Left cardiac atrium (tissue), 4 donors: ENCODE measurements around the gene UIMC1. TPM values are rescaled to one million over a fixed set of nuclear protein-coding genes. Genes with fewer than 3 reads are reported as not detected.

Experiments
- ATAC-seq, 2 donors: fragments of 200-7000 bp; cut with Tn5 transposase; one replicate each; pipeline ENCODE4 v1.9.1; 2020; ENCODE audit warnings: mild to moderate bottlenecking in 2 of 2, moderate library complexity in 2 of 2
- DNase-seq: peaks from one replicate; pipeline ENCODE4 v3.0.0-alpha.2; 2020
- intact Hi-C, 2 donors: fragments of 100-400 bp; cut with DNase I; formaldehyde crosslinking; loops; one replicate each; pipeline versions ENCODE4 v1.14.1 to v1.15.1; 2022 to 2023
- total RNA-seq, 2 donors: library from RNA; stranded (reverse); fragmentation: NEBNext Ultra II Directional; extraction: Animal tissue kit (Norgen Biotek cat#: 25700); gene quantifications; one replicate each; pipeline ENCODE4 v1.2.1, GENCODE V29; 2021
- donor health status: DM: no; HTN: yes; CAD: no.
- donor health status: DM: no; HTN: yes; CAD: no; lungs with severe emphysema.
- donor health status: DM: yes; HTN: yes; CAD: no.
- donor health status: Dilated cardiomyopathy.

UIMC1 gene
- total RNA-seq, 2 donors from 2014 or later: 25.4 to 32.1 TPM

DNA sequence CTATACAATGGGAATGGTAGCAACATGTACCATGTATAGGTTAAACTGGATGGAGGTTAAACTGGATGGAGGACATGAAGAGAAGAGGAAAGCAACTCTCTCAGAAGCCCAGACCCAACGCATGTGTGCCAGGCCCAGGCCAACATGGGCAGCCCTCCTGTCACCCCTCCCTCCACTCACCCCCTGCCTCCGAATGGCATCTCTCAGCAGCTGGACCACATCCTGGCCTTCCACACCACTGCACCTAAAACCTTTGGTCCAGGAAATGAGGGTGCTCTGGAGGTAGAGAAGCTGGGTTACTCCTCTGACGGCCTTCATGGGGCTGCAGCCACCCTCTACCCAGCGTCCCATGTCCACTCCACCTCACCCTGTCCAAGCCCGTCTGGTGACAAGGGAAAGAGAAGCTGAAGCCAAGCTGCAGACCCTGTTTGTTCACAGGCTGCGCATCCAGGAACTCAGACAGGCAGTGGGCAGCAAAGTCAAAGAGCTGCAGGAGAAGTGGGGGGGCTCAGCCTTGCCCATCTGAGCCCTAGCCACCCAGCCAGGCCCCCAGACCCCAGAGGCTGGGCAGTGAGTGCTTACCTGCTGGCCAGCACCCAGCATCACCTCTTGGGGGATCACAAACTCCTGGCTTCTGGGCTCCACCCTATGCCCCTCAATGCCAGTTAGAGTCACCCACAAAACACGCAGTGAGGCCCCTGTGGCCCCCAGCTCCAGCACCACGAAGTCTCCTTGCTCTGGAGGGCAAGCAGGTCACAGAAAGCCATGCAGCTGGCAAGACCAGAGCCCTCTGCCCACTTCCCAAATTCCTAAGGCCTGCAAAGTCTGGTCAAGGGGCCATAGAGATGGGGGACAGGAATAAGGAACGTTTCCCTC lies 115.9 kb downstream of the UIMC1 start:
- intact Hi-C loops: no loop called here
- DNase-seq (no peak), ATAC-seq (no peak)

DNA sequence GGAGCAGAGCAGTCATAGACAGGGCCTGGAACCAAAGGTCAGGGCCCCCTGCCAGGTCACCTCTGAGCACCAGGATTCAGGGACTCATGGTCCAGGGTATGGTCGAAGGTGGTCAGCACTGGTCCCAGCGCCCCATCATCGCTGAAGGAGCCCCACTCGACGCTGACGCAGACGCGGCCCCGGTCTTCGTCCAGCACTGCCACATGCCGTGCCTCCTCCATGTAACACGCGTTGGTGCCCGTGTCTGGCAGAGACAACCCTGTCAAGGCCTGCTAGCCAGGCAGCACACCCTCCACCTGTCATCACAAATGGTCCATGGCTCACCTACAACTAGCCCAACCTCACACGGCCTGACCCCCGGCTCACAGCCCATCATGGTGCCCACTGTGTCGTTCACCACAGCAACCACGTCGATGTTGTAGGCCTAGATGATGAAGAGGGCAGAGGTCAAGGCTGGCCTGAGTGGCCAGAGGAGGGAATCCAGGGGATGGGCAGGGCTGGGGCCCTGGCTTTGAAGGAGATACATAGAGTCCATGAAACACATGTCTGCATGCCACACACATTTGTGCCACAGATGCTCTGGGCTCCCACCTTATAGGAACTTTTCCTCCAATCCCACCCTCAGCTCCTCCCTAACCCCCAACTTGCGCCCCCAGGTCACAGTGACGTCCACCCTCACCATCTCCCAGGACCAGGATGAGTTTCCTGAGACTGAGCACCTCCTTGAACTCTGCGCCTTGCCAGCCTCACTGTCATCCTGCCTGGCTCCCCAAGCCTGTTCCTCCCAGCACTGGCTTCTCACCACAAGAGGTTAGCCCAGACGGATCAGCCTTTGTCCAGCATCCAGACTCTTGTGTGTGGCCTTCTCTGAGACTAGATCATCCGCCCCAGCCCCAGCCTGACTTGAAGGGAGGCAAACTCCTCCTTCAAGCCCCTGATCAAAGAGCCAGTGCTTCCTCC lies 117.0 kb downstream of the UIMC1 start:
- DNase-seq: no peak

DNA sequence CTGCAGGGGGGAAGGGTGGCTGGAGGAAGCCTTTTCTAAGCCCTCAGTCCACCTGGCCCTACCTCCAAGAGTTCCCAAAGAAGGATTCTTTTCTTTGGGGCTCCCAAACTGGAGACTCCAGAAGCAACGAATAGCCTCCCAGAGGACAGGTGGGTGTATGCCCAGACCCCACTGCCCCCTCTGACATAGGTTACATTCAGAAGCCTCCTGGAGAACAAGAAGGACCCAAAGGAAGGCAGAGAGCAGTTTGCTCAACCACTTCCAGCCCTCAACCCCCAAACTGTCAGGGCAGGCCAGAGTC lies 117.8 kb downstream of the UIMC1 start:
- intact Hi-C loops: no loop called here
- DNase-seq (no peak), ATAC-seq (no peak)

More for the DNA sequence above, 117.0 kb downstream of the UIMC1 start:
- no peak for ATAC-seq
- intact Hi-C loops: no loop called here

DNA sequence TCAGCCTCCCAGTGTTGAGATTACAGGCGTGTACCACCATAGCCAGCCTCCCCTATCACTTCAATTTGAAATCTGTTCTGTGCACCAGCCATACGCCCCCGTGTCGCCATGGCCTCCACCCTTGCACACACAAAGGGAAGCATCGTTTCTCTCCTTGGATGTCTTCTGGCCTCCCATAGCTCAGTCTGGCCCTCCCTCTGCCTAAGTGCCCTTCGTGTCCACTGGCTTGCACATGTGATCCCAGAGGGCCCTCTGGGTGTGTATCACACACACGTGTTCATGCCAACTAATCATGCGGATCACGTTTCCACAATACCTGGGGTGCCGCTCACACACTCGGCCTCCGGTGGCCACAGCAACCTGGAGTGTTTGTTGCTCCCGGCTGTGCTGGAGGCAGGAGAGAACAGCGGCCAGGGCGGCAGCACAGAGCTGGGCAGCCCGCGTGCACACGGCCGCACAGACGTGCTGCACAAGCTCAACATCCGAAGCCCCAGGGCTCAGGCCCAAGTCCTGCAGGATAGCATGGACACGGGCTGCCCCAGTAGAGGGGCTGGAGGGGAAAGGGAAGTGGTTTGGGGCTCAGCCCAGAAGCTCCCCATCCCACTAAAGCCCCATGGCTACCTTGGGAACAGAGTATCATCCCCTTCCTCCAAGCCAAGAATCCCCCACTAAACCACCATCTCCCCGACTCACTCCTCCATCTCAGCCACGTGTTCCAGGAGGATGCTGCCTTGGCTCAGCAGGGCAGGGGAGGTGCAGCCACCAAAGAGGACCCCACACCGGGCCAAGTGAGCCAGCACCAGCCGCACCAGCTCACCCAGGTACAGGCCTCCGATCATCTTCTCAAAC lies 118.3 kb downstream of the UIMC1 start:
- intact Hi-C loops: no loop called here
- ATAC-seq (no peak), DNase-seq (no peak)

DNA sequence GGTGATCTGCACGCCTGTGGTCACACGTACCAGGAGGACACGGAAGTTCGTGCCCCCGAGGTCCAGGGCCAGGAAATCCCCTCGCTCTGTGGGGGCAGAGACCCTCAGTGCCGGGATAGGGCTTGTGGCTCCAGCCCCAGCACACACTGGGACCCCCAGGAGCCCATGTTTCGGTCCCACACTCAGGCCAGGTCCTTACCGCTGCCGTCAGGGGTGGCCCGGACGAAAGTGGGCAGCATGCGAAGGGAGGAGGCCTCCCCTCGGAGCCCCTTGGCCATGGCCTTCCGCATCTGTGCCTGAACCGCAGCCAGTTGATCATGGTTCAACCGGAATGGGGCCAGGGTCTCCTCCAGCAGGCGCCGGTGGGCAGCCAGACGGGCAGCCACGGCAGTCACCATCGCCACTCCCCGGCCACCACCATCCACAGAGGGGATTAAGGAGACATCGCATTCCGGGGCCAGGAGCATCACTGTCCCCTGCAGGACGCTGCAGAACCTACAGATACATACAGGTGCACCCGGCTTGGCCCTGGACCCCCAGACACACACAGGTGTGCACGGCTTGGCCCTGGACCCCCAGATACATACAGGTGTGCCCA lies 119.2 kb downstream of the UIMC1 start:
- DNase-seq (no peak), ATAC-seq (no peak)
- intact Hi-C loops: no loop called here

DNA sequence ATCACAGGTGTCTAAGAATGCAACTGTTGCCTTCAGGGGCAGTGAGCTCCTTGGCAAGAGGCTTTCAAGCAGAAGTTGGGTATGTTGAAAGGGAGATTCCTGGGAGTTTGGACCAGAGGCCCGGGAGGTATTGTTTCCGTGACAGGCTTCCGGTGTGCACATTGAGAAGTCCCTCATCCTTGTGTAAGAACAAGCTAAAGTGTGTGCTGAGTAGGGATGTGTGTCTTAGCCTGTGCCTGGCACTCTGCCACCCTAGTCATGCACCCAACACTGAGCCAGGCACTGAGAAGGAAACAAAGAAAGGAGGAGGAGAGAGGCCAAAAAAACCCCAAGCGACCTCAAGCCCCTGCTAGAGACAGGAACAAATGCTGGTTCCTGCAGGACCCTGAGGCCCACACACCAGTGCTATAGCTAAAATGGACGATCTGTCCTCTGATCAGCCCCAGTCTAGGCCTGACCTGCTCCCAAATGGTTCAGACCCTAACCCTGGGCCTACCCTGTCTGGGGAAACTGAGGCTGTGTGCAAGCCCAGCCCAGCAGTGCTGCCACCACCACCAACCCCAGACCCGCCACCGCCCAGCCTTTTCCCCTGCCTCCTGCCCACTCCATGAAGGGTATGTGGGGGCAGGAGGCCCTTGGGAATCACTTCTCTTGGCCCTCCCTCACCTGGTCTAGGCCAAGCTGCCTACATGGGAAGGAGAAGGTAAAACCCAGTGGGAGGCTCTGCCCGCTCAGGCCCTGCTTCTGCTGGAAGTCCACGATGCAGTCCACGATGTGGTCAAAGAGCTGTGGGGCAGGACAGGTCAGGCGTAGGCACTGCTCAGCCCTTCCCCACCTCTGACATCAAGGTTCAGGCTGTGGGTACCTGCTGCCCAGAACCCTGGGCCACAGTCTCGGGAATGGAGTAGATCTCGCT lies 120.0 kb downstream of the UIMC1 start:
- ATAC-seq: no peak
- intact Hi-C loops: no loop called here
- DNase-seq: no peak

DNA sequence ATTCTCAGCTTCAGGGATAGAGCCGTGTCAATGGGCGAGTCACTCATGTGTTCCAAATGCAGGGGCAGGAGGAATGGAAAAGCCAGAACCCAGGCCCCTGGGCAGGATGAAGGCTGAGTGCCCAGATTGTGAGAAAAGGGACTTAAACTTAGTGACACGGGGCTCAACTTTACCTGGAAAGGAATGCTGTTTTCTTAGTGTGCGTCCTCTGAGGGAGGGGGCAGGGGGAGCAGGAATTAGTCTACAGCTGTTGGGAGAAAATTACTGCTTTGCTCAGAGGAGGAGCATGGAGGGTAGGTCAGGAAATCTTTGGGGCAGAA lies 122.0 kb downstream of the UIMC1 start:
- ATAC-seq (no peak), DNase-seq (no peak)
- intact Hi-C loops: no loop called here

DNA sequence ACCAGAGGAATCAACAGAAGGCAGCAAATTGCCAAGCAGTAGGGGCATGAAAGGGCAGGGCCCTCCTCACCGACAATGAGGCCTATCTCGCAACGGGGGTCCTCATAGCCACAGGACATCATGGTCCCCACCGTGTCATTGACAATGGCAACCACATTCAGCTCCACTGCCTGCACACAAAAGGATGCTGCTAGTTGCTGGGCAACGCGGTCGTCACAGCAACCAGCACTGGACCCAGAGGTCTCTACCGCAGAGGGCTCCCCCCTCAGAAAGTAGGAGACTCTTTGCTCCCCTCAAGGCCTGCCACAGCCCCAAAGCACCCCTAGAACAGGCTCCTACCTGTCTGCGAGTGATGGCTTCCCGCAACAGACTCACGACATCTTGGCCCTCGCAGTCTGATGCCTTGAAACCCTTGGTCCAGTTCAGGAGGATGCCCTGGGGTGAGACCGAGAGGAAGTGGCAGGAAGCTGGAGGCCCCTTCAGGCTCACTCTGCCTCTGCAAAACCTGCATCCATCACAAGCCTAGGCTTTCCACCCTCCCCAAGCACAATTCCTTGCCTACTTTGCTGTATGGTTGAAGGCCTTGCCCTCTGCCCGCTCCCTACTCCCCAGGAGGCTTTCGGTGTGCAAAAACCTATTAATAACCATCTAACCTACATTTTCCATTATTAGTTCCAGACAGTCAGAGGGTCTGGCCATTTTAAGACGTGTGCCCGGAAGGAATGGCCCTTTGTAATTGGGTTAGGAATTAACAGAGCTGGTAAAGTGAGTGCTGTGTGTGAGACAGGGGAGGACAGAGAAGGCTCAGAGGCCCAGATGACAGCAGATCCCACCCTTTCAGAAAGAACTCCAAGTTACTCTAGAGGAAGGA lies 122.6 kb downstream of the UIMC1 start:
- ATAC-seq: no peak
- intact Hi-C loops: no loop called here
- DNase-seq: no peak

DNA sequence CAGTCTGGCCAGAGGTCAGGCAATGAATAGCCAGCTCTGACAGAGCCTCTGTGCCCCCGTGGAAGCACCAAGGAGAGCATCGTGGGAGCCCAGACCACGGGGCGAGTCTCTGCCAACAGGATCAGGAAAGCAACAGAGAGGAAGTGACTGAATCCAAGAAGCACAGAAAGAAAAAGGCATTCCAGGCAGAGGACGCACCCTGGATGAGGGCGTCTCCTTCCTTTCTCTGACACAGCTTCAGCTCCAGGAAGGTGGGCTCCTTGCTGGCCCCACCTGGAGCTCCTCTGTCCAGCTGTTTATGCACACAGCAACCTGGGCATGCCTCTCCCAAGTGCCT lies 124.0 kb downstream of the UIMC1 start:
- intact Hi-C loops: no loop called here
- ATAC-seq (no peak), DNase-seq (no peak)

DNA sequence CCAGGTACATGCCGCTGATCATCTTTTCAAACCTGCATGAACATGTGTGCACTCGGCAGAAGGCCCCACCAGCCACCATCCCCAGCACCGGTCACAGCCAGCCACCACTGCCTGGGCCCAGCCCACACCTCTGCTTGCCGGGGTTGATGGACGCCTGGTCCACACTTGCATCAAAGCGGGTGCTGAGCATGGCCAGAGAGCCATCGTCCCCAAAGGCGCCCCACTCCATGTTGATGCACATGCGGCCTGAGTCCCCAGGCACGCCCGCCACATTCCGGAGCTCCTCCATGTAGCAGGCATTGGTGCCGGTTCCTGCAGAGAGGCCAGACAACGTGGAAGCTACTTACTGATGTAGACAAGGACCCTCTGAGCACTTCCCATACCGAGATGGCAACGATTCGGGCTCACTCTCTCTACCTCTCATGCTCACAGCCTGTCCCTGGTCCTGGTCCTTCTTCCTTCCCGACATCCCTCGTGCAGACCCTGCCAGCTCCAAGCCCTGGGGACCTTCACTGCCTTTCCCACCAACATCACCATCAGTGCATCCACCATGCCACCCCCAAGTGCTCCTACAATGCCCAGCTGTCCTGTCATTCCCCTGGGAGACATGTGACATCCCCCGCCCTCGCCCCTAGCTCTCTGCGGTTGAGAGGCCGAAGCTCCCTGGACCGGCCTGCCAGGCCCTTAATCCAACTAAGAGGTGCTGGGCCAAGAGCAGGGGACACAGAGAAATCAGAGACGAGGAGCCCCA lies 124.6 kb downstream of the UIMC1 start:
- DNase-seq (no peak), ATAC-seq (no peak)
- intact Hi-C loops: no loop called here

DNA sequence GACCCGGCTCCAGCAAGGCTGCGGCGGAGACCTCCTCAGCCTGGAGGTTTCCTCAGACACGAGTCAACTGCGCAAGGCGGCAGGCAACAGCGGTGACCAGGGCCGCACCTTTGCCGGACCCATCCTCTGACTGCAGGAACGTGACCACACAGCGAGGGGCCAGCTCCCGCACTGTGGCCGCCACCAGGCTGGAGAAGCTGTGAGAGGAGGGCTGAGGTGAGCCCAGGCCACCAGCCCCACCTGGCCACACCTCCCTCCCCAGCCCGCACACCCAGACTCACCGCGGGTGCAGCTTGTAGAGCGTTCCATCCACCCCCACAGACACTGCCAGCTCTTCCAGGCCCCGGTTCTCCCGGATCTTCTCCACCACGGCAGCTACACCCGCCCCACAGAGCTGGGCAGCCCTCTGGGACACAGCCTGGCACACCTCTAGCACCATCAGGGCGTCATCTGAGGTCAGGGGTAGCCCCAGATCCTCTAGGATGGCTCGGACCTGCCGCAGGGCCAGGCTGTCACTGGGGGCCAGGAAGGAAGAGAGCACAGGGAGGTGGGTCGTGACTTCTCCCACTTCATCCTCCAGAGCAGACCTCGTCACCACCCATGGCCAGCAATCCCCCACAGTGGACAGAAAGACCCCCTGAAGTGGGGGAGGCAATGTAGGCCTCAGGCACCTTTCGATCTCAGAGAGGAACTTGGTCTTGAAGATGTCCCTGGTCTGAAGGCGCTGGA lies 125.4 kb downstream of the UIMC1 start:
- intact Hi-C loops: no loop called here
- no peak for DNase-seq
- no peak for ATAC-seq

DNA sequence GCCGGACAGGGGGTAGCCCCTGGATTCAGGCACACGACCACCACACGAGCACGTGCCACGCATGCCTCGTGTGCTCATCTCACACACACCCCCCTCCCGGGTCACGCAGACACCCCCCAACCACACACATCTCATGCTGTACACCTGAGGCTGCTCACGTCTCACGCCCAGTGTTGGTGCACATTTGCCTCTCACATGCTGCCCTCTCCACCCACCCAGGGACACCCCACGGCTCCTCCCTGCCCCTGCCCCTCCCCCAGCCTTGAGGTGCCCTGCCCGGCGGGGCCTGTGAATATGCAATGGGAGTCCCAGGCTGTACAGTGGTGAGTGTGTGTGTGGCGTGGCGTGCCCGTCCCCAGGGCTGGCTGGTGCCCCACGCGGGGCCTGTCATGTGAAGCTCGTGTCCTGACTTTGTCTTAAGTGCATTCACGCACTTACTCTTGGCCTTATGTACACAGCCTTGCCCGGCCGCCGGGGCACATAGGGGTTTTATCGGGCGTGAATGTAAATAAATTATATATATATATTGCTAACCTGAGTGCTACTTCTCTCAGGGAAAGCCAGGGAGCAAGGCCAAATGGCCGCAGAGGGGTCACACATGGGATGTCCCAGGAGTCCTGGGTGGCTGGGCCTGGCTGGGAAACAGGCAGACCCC lies 126.1 kb downstream of the UIMC1 start:
- DNase-seq: no peak
- intact Hi-C loops: no loop called here
- no peak for ATAC-seq

DNA sequence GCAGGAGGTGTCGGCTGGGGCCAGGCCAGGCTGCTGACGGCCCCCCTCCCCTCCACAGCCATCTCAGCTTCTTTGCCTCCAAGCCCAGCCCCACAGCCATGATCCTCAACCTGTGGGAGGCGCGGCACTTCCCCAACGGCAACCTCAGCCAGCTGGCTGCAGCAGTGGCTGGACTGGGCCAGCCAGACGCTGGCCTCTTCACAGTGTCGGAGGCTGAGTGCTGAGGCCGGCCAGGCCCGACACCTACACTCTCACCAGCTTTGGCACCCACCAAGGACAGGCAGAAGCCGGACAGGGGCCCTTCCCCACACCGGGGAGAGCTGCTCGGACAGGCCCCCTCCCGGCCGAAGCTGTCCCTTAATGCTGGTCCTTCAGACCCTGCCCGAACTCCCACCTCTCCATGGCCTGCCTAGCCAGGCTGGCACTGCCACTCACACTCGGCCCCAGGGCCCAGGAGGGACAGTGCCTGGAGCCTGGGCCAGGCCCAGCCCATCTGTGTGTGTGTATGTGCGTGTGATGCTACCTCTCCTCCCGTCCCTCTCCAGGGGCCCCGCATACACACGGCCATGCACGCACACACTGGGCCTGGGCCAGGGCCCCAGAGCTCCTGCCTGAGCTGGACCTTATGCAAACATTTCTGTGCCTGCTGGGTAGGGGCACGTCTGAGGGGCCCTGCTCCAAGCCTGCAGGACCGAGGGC lies 126.8 kb downstream of the UIMC1 start:
- intact Hi-C loops: no loop called here
- ATAC-seq: no peak
- DNase-seq: no peak

DNA sequence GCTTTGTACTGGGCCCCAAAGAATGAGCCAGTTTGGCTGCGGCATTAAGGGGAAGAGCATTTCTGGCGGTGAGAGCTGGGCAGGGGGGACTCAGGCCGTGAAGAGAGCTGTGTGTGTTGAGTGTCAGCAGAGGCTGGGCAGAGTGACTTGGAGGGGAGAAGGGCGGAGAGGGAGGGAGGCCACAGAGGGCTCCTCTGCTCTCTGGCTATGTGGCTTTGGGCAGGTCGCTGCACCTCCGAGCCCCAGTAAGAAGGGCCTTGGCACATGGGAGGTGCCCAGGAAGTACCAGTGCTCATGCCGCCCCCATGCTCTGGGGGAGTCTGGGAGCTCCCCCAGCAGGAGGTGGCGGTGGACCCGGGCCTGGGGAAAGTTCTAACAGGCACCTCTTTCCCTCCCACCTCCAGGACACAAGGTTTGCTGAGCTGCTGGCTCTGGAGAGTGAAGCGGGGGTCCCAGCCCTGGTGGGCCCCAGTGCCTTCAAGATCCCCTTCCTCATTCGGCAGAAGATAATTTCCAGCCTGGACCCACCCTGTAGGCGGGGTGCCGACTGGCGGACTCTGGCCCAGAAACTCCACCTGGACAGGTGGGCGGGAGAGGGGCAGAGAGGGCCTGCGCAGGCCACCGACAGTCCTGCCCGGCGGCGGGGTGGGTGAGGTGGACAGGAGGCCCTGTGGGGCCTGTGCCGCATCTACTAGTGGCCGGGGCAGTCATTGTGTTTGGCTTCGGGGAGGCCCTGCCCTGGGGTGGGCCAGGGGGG lies 127.5 kb downstream of the UIMC1 start:
- intact Hi-C loops: no loop called here
- ATAC-seq (no peak), DNase-seq (no peak)
